ENCODE results near the gene PRKD1. TPM values are rescaled to one million over a fixed set of nuclear protein-coding genes. Genes with fewer than 3 reads are reported as not detected.

Gene PRKD1
- total RNA-seq, 1 experiment from 2014 or later = 2.7 TPM

- Mint-ChIP-seq H3K4me1 (no peaks in the 10 kb centered on the region), H3K27me3 (ENCODE audit: low read depth) (no peaks in the 10 kb centered on the region), H3K9me3 (peaks cover 20 to 23% of the 10 kb centered on the region in 2 experiments), H3K27ac (no peak overlapping the region), H3K36me3 (ENCODE audit: insufficient read depth in 1 of 3, low read depth in 3 of 3) (peaks cover 6 to 26% (median 14%) of the 10 kb centered on the region in 3 experiments; a peak in 6 of 7 replicates), H3K4me3 (no peak overlapping the region)
- no CpG with 5 or more reads among the region's 1 CpG for WGBS (ENCODE audit: extremely low coverage, insufficient read length, low lambda C conversion rate)
- no peak overlapping the region for H2BK120ac ChIP-seq (ENCODE audit: low read depth, low read length, poor library complexity, severe bottlenecking)
- no peak overlapping the region for H3K27ac ChIP-seq (ENCODE audit: insufficient read length, low read depth, low read length)
- no peak overlapping the region for H2BK12ac ChIP-seq (ENCODE audit: insufficient read length, low read depth, low read length)
- H3K18ac ChIP-seq (ENCODE audit: insufficient read length, low read depth, low read length) = no peak overlapping the region
- H3K79me1 ChIP-seq (ENCODE audit: insufficient read depth, low read depth, low read length, poor library complexity, severe bottlenecking) = no peaks in the 10 kb centered on the region
- DNase-seq = no peak
- H4K8ac ChIP-seq (replicated peaks; ENCODE audit: insufficient read length, low read depth, low read length) = no peak overlapping the region
- H3K9ac ChIP-seq (ENCODE audit: extremely low read depth, insufficient read length, low read length) = no peak overlapping the region
- H3K23me2 ChIP-seq (ENCODE audit: insufficient read length, low read depth, low read length, poor library complexity, severe bottlenecking) = no peaks in the 10 kb centered on the region
- no peaks in the 10 kb centered on the region for H4K20me1 ChIP-seq (ENCODE audit: control insufficient read depth, insufficient read depth, insufficient read length)
- H3K4me2 ChIP-seq (ENCODE audit: insufficient read depth, insufficient read length, low read length) = no peak overlapping the region
- H3K79me2 ChIP-seq (ENCODE audit: insufficient read depth, low read length) = no peaks in the 10 kb centered on the region
- H4K91ac ChIP-seq (ENCODE audit: insufficient read length, low read depth, low read length) = no peak overlapping the region
- H3K4me1 ChIP-seq (ENCODE audit: insufficient read depth, low read length) = no peaks in the 10 kb centered on the region
- H3K56ac ChIP-seq (ENCODE audit: insufficient read length, low read depth, low read length) = no peak overlapping the region
- H3T11ph ChIP-seq (ENCODE audit: low read length) = no peak overlapping the region
- no peak overlapping the region for H2BK15ac ChIP-seq (ENCODE audit: low read depth, low read length)
- H3K27me3 ChIP-seq (ENCODE audit: insufficient read depth, low read length) = no peaks in the 10 kb centered on the region
- no peak overlapping the region for H2AK5ac ChIP-seq (ENCODE audit: insufficient read length, low read length)
- no peaks in the 10 kb centered on the region for H3K9me3 ChIP-seq (ENCODE audit: control insufficient read depth, low read depth, low read length)
- no peak overlapping the region for H2BK5ac ChIP-seq (ENCODE audit: insufficient read length, low read length)
- no peak overlapping the region for H4K5ac ChIP-seq (ENCODE audit: insufficient read length, low read depth, low read length)
- H2BK20ac ChIP-seq (ENCODE audit: low read depth, low read length, poor library complexity, severe bottlenecking) = no peak overlapping the region
- no peak for TF ChIP-seq CTCF (conservative IDR thresholded peaks at IDR 0.05)
- H3K4ac ChIP-seq (ENCODE audit: low read depth, low read length) = no peak overlapping the region
- no peak overlapping the region for H2AFZ ChIP-seq (ENCODE audit: low read length)
- H3K14ac ChIP-seq (ENCODE audit: insufficient read depth, low read length) = no peak overlapping the region
- H3K23ac ChIP-seq (ENCODE audit: insufficient read length, low read depth, low read length) = no peak overlapping the region
Observed at GRCh38 chr14:29566194-29566593, 361.5 kb downstream of the PRKD1 start.
